ENCODE measurements around the gene PRICKLE1. TPM values are rescaled to one million over a fixed set of nuclear protein-coding genes. Genes with fewer than 3 reads are reported as not detected.
A peak's percentile ranks its signal among the peaks of the same experiment; 100 is the strongest.

Gene PRICKLE1
- total RNA-seq, 2 experiments from 2014 or later: 0.45 to 0.89 TPM

GRCh38 chr12:42468341-42468821 is 121.2 kb downstream of the PRICKLE1 start:
- peaks cover 5% of the 10 kb centered on the region for H3K36me3 Mint-ChIP-seq
- peaks cover 16% of the 10 kb centered on the region for H3K4me1 Mint-ChIP-seq
- ATAC-seq (ENCODE audit: low read depth): no peak
- peak overlapping the region; percentile 75 for H3K4me3 Mint-ChIP-seq
- POLR2A ChIA-PET: no interaction called here
- H3K9me3 Mint-ChIP-seq: no peaks in the 10 kb centered on the region
- peaks cover 2% of the 10 kb centered on the region for H3K27me3 Mint-ChIP-seq
- H3K27ac Mint-ChIP-seq: no peak overlapping the region
- no peak for DNase-seq

DNA sequence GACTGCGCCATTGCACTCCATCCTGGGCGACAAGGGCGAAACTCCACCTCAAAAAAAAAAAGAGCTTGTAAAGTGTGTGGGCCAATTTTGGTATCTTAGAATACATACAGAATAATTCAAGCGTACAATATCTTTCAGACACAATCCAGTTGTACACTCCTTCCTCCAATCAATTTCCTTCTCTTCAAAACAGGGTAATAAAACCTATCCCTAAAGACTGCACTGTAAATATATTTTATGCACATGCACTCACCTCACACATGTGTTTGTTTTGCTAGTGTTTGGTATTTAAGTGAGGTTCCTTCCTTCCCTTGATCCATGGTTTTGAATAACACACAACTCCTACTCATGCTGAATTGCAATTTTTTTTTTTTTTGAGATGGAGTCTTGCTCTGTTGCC is 125.9 kb downstream of the PRICKLE1 start:
- Mint-ChIP-seq H3K9me3 (no peaks in the 10 kb centered on the region), H3K36me3 (peaks cover 5% of the 10 kb centered on the region), H3K4me3 (no peak overlapping the region), H3K4me1 (peaks cover 3% of the 10 kb centered on the region), H3K27me3 (no peaks in the 10 kb centered on the region), H3K27ac (no peak overlapping the region)
- no peak for DNase-seq
- no peak for ATAC-seq (ENCODE audit: low read depth)
- POLR2A ChIA-PET: no interaction called here

- H3K4me3 Mint-ChIP-seq: no peak overlapping the region
- no peak overlapping the region for H3K27ac Mint-ChIP-seq
- POLR2A ChIA-PET: no interaction called here
These were observed 127.1 kb downstream of the PRICKLE1 start for GRCh38 chr12:42462486-42462885.

GRCh38 chr12:42459336-42459847 is 130.2 kb downstream of the PRICKLE1 start:
- H3K4me3 Mint-ChIP-seq: no peak overlapping the region

More at GRCh38 chr12:42462486-42462885, 127.1 kb downstream of the PRICKLE1 start:
- ATAC-seq (ENCODE audit: low read depth) (no peak), DNase-seq (no peak)
- Mint-ChIP-seq H3K27me3 (no peaks in the 10 kb centered on the region), H3K4me1 (no peaks in the 10 kb centered on the region), H3K36me3 (peaks cover 5% of the 10 kb centered on the region), H3K9me3 (no peaks in the 10 kb centered on the region)

DNA sequence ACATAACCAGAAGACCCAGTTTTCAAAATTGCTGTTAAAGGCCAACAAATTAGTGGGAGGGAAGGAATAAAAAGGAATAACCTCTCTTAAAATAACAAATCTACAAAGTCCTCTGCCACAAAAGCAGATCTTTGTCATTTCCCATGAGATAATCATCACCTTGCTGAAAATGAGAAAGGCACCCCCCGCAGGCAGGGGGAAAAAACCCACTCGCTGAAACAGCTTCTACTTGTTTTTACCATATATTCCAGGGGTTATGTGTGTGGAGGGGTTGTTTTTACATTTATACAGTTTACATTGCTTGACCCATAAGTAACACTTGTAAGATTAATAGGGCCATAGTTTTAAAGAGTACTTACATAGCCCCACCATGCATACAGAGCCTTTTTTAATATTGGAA is 131.0 kb downstream of the PRICKLE1 start:
- DNase-seq: no peak
- Mint-ChIP-seq H3K4me3 (no peak overlapping the region), H3K9me3 (no peaks in the 10 kb centered on the region), H3K4me1 (no peaks in the 10 kb centered on the region), H3K27me3 (no peaks in the 10 kb centered on the region), H3K36me3 (no peaks in the 10 kb centered on the region), H3K27ac (no peak overlapping the region)
- POLR2A ChIA-PET: interaction anchor here (0.6 kb wide), 1 partner anchor 62 kb away, joined by 4 read pairs; no protein-coding TSS in a partner anchor
- no peak for ATAC-seq (ENCODE audit: low read depth)

More at GRCh38 chr12:42459336-42459847, 130.2 kb downstream of the PRICKLE1 start:
- POLR2A ChIA-PET: no interaction called here
- Mint-ChIP-seq H3K27ac (no peak overlapping the region), H3K4me1 (no peaks in the 10 kb centered on the region), H3K9me3 (no peaks in the 10 kb centered on the region), H3K36me3 (no peaks in the 10 kb centered on the region), H3K27me3 (no peaks in the 10 kb centered on the region)
- ATAC-seq (ENCODE audit: low read depth) (no peak), DNase-seq (no peak)

DNA sequence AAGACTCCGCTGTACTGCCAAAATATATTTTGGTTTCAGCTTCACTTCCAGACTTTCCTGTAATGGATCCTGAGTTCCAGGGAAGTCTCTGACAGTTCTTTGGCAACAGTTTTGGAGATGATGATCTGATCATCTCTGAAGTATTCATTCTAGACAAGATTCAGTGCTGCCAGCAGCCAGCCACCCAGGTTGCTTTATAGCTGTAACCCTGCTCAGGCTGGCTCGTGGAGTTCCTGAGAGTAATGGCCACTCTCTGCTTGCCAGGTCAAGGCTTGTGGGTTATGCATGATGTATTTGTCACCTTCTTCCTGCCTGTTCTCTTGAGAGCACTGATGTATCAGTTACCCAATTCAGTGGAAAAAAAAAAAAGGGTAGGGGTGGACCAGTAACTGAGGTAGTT is 139.3 kb downstream of the PRICKLE1 start:
- ATAC-seq (ENCODE audit: low read depth) (no peak), DNase-seq (no peak)
- Mint-ChIP-seq H3K36me3 (peaks cover 20% of the 10 kb centered on the region), H3K27ac (no peak overlapping the region), H3K4me1 (no peaks in the 10 kb centered on the region), H3K27me3 (no peaks in the 10 kb centered on the region), H3K9me3 (no peaks in the 10 kb centered on the region), H3K4me3 (no peak overlapping the region)
- POLR2A ChIA-PET: no interaction called here

- no peak for ATAC-seq (ENCODE audit: low read depth)
- Mint-ChIP-seq H3K4me3 (no peak overlapping the region), H3K36me3 (peaks cover 27% of the 10 kb centered on the region)
These were observed 140.7 kb downstream of the PRICKLE1 start for GRCh38 chr12:42448841-42449240.

GRCh38 chr12:42447371-42447786 is 142.2 kb downstream of the PRICKLE1 start:
- no peaks in the 10 kb centered on the region for H3K27me3 Mint-ChIP-seq
- H3K4me1 Mint-ChIP-seq: no peaks in the 10 kb centered on the region
- POLR2A ChIA-PET: no interaction called here
- DNase-seq (no peak), ATAC-seq (ENCODE audit: low read depth) (no peak)
- peaks cover 2% of the 10 kb centered on the region for H3K9me3 Mint-ChIP-seq
- H3K36me3 Mint-ChIP-seq: peaks cover 37% of the 10 kb centered on the region
- no peak overlapping the region for H3K27ac Mint-ChIP-seq
- H3K4me3 Mint-ChIP-seq: no peak overlapping the region

More at GRCh38 chr12:42448841-42449240, 140.7 kb downstream of the PRICKLE1 start:
- DNase-seq: no peak
- Mint-ChIP-seq H3K4me1 (no peaks in the 10 kb centered on the region), H3K9me3 (no peaks in the 10 kb centered on the region), H3K27me3 (no peaks in the 10 kb centered on the region), H3K27ac (no peak overlapping the region)
- POLR2A ChIA-PET: no interaction called here

- Mint-ChIP-seq H3K9me3 (peaks cover 3% of the 10 kb centered on the region), H3K36me3 (peaks cover 42% of the 10 kb centered on the region), H3K4me3 (no peak overlapping the region), H3K27me3 (no peaks in the 10 kb centered on the region), H3K27ac (no peak overlapping the region), H3K4me1 (no peaks in the 10 kb centered on the region)
- POLR2A ChIA-PET: no interaction called here
- no peak for DNase-seq
- ATAC-seq (ENCODE audit: low read depth): no peak
These were observed 142.8 kb downstream of the PRICKLE1 start for GRCh38 chr12:42446761-42447160.

DNA sequence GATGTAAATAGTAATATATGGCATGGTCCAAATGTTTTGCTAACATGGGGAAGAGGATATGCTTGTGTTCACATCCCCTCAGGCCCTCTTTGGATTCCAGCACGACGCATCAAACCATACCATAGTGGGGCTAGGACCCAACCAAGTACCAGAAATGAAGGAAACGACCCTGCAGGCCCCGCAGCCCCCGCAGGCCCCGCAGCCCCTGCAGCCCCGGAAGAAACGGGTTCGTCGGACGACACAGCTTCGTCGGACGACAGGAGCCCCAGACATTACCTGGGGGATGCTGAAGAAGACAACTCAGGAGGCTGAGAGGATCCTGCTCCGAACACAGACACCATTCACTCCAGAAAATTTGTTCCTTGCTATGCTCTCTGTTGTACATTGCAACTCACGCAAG is 143.7 kb downstream of the PRICKLE1 start:
- DNase-seq: no peak
- peaks cover 49% of the 10 kb centered on the region for H3K36me3 Mint-ChIP-seq
- peaks cover 6% of the 10 kb centered on the region for H3K9me3 Mint-ChIP-seq
- no peaks in the 10 kb centered on the region for H3K4me1 Mint-ChIP-seq
- H3K27me3 Mint-ChIP-seq: no peaks in the 10 kb centered on the region
- no peak overlapping the region for H3K27ac Mint-ChIP-seq
- no peak for ATAC-seq (ENCODE audit: low read depth)
- no peak overlapping the region for H3K4me3 Mint-ChIP-seq
- POLR2A ChIA-PET: no interaction called here

DNA sequence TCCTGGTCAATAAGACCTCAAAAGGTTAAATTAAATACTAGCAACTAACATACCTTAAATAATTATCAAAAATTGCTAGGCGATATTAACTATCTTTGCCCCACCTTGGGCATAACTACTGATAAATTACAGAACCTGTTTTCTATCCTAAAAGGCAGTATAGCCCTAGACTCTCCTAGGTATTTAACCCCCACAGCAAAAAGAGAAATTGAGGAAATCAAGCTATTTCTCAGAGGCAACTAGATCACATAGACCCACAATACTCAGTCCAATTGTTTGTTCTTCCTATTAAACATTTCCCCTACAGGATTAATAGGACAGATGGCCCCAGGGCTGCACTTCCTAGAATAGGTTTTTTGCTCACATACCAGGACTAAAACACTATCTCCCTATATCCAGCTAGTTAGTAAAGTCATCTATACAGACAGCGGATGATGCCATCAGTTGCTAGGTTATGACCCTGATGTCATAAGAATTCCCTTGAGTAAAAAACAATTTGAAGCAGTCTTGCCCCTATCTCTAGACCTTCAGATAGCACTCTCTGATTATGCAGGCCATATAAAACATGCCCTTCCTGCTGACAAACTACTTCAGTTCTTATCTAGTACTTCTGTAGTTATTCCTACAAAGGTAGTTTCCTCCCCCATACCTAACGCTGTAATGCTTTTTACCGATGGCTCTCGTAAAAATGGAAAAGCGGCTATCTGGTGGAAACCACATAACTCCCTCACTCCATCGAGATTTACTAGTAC is 145.2 kb downstream of the PRICKLE1 start:
- Mint-ChIP-seq H3K27ac (no peak overlapping the region), H3K4me1 (no peaks in the 10 kb centered on the region), H3K36me3 (peaks cover 51% of the 10 kb centered on the region), H3K27me3 (no peaks in the 10 kb centered on the region), H3K9me3 (peaks cover 7% of the 10 kb centered on the region), H3K4me3 (no peak overlapping the region)
- POLR2A ChIA-PET: no interaction called here
- no peak for ATAC-seq (ENCODE audit: low read depth)
- no peak for DNase-seq

DNA sequence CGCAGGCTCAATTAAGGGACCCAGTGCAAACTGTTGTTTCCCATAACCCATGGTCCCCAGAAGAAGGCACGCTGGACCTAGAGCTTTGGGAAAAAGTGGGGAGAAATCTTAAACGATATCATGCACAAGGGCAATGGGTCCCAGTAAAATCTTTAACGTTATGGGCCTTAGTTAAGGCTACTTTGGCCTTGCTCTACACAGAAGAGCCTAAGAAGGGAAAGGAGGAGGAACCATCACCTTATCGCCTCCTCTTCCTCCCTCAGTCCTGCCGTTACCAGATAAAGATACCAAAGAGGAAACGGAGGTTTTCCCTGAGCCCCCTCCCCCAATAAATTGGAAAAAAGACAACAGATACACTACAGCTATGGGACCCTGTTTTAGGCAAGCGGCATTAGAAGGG is 146.7 kb downstream of the PRICKLE1 start:
- ATAC-seq (ENCODE audit: low read depth) (no peak), DNase-seq (no peak)
- no peaks in the 10 kb centered on the region for H3K27me3 Mint-ChIP-seq
- no peaks in the 10 kb centered on the region for H3K4me1 Mint-ChIP-seq
- no peak overlapping the region for H3K27ac Mint-ChIP-seq
- H3K9me3 Mint-ChIP-seq: peaks cover 7% of the 10 kb centered on the region
- POLR2A ChIA-PET: no interaction called here
- H3K4me3 Mint-ChIP-seq: no peak overlapping the region
- peaks cover 48% of the 10 kb centered on the region for H3K36me3 Mint-ChIP-seq

GRCh38 chr12:42442311-42442759 is 147.2 kb downstream of the PRICKLE1 start:
- no peak for ATAC-seq (ENCODE audit: low read depth)
- no peak overlapping the region for H3K27ac Mint-ChIP-seq
- H3K27me3 Mint-ChIP-seq: no peaks in the 10 kb centered on the region
- H3K4me1 Mint-ChIP-seq: no peaks in the 10 kb centered on the region
- H3K9me3 Mint-ChIP-seq: peaks cover 7% of the 10 kb centered on the region
- POLR2A ChIA-PET: no interaction called here
- peaks cover 47% of the 10 kb centered on the region for H3K36me3 Mint-ChIP-seq
- H3K4me3 Mint-ChIP-seq: no peak overlapping the region
- no peak for DNase-seq

DNA sequence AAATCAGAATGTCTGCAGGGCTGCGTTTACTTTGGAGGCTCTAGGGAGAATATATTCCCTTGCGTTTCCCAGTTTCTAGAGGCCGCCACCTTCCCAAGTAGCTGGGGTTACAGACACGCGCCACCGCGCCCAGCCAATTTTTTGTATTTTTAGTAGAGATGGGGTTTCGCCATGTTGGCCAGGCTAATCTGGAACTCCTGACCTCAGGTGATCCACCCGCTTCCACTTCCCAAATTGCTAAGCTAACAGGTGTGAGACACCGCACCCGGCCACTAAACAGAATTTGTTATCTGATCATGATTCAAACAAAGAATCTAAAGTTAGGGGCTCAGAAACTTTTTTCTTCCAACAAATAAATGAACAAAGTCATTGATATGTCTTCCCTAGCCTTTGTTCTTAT is 148.9 kb downstream of the PRICKLE1 start:
- peaks cover 47% of the 10 kb centered on the region for H3K36me3 Mint-ChIP-seq

More for the DNA sequence above, 148.9 kb downstream of the PRICKLE1 start:
- Mint-ChIP-seq H3K4me1 (no peaks in the 10 kb centered on the region), H3K27ac (no peak overlapping the region), H3K9me3 (peaks cover 7% of the 10 kb centered on the region), H3K4me3 (no peak overlapping the region), H3K27me3 (no peaks in the 10 kb centered on the region)
- no peak for ATAC-seq (ENCODE audit: low read depth)
- POLR2A ChIA-PET: no interaction called here
- no peak for DNase-seq
